Rectal smooth muscle tissue (tissue), 1 donor: ENCODE measurements around the gene NPDC1.

ENCODE experiments used
- H3K27ac ChIP-seq: one replicate; pipeline ENCODE4 v1.7.0; 2013; ENCODE audit warnings: low read depth, low read length, inconsistent platforms
- H3K27me3 ChIP-seq: one replicate; pipeline ENCODE4 v1.7.0; 2013; ENCODE audit warnings: low read length; ENCODE audit not compliant: control insufficient read depth, insufficient read depth
- H3K36me3 ChIP-seq: one replicate; pipeline ENCODE4 v1.7.0; 2013; ENCODE audit warnings: low read length; ENCODE audit not compliant: control insufficient read depth, insufficient read depth
- H3K4me1 ChIP-seq: one replicate; pipeline ENCODE4 v1.7.0; 2013; ENCODE audit warnings: low read length; ENCODE audit not compliant: control insufficient read depth, insufficient read depth
- H3K4me3 ChIP-seq: one replicate; pipeline ENCODE4 v1.7.0; 2013; ENCODE audit warnings: low read length
- H3K9ac ChIP-seq: one replicate; pipeline ENCODE4 v1.7.0; 2013; ENCODE audit warnings: low read length

Gene NPDC1

DNA sequence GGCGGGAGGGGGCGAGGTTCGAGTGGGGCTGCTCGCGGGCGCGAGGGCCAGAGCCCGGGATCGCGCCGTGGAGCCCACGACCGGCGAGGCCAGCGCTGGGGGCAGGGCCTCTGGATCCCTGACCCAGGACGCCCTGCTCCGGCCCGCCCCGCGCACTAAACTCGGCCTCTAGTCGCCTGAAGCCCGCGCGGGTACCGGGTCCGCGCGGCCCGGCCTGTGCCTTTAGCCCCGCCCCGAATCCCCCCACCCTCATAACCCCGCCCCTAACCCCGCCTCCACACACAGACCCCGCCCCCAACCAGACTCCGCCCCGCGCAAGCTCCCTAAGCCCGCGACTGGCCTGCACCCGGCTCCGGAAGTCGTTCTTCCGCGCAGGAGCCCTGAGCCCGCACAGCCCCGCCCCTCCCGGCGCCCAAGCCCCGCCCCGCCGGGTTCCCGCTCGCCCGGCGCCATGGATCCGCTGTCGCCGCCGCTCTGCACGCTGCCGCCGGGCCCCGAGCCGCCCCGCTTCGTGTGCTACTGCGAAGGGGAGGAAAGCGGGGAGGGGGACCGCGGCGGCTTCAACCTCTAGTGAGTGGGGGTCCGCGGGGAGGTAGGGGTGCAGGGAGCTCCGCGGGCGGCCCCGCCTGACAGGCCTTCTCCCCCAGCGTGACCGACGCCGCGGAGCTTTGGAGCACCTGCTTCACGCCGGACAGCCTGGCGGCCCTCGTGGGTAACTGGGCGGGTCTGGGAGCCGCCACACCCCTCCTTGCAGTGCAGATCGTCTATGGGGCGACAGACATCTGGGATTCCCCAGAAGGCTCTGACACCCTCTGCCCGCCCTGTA, 53.8 kb downstream of the NPDC1 start, which contains the start of gene PAXX:
Gene PAXX (plus strand): TSS at position 430 of the 826 bp plus-strand sequence. CDS start 22 bp downstream, at position 452.
- H3K9ac ChIP-seq, result peak within 1 kb of the TSS; percentile 42
- no peaks in the 10 kb centered on the region for H3K36me3 ChIP-seq
- H3K27ac ChIP-seq, result peak within 1 kb of the TSS; percentile 52
- H3K27me3 ChIP-seq, result peaks cover 3% of the 10 kb centered on the region
- H3K4me1 ChIP-seq, result peaks cover 3% of the 10 kb centered on the region
- peak within 1 kb of the TSS; percentile 71 for H3K4me3 ChIP-seq

DNA sequence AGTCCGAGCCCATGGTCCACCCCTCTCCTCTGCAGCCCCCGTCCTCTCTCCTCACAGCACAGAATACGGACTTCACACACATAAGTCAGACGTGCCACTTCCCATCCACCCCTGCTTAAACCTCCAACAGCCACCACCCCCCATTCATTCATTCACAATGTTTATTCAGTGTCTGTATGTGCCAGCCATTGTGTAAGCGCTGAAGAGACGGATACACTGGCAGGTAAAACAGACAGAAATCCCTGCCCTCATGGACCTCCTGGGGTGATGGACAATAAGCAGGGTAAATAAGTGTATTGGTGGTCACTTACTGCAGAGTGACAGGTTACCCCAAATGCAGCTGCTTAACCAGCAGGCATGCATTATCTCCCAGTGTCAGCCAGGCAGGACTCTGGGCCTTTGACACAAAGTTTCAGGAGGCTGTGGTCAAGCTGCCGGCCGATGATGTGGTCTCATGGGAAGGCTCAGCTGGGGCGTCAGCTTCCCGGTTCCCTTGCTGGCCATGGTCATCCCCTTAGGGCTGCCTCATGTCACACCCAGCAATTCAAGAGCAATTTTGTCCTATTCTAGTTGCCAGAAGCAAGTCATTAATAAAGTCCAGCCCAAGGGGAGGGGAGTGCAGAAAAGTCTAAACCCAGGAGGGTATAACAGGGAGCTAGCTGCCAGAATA, 55.6 kb downstream of the NPDC1 start:
- Histone ChIP-seq H3K4me3 (no peak overlapping the region), H3K27ac (no peak overlapping the region), H3K36me3 (no peaks in the 10 kb centered on the region), H3K9ac (no peak overlapping the region), H3K4me1 (peaks cover 3% of the 10 kb centered on the region), H3K27me3 (peaks cover 5% of the 10 kb centered on the region)
